Smooth muscle cell (in vitro differentiated cells): ENCODE results near the gene SPEN. TPM values are rescaled to one million over a fixed set of nuclear protein-coding genes. Genes with fewer than 3 reads are reported as not detected.
"Not testable (repeated sequence)": the region's sequence is repeated elsewhere in the genome, so short reads cannot be mapped to it uniquely, and the experiment has no call there.

Source experiments
- DNase-seq: peaks from one replicate; lab custom pipeline; 2025; ENCODE audit not compliant: unreplicated experiment; lab: John Stamatoyannopoulos, UW
- H2AFZ ChIP-seq: fragments of 200-600 bp; sonication (generic); 2 replicates; pipeline ENCODE4 v1.6.0; 2016; ENCODE audit warnings: antibody characterized with exemption, low read depth, mild to moderate bottlenecking
- H3F3A ChIP-seq: fragments of 200-600 bp; sonication (generic); 2 replicates; pipeline ENCODE4 v1.6.0; 2017; ENCODE audit warnings: antibody characterized with exemption, low read depth
- H3K27ac ChIP-seq: fragments of 200-600 bp; sonication (generic); 2 replicates; pipeline ENCODE4 v1.5.1; 2016; ENCODE audit warnings: low read depth, mild to moderate bottlenecking
- H3K27me3 ChIP-seq: fragments of 200-600 bp; sonication (generic); 2 replicates; pipeline ENCODE4 v1.6.1; 2016; ENCODE audit warnings: low read depth, mild to moderate bottlenecking
- H3K36me3 ChIP-seq: fragments of 200-600 bp; sonication (generic); 2 replicates; pipeline ENCODE4 v1.5.1; 2016; ENCODE audit warnings: low read depth
- H3K4me1 ChIP-seq: fragments of 200-600 bp; sonication (generic); 2 replicates; pipeline ENCODE4 v1.5.1; 2016; ENCODE audit warnings: low read depth
- H3K4me2 ChIP-seq: fragments of 200-600 bp; sonication (generic); 2 replicates; pipeline ENCODE4 v1.6.0; 2016; ENCODE audit warnings: mild to moderate bottlenecking
- H3K4me3 ChIP-seq: fragments of 200-600 bp; sonication (generic); 2 replicates; pipeline ENCODE4 v1.5.1; 2016; ENCODE audit warnings: mild to moderate bottlenecking
- H3K79me2 ChIP-seq: fragments of 200-600 bp; sonication (generic); 2 replicates; pipeline ENCODE4 v1.6.0; 2016; ENCODE audit warnings: low read depth, mild to moderate bottlenecking
- H3K9ac ChIP-seq: fragments of 200-600 bp; sonication (generic); 2 replicates; pipeline ENCODE4 v1.6.0; 2016; ENCODE audit warnings: low read depth
- H3K9me3 ChIP-seq: fragments of 200-600 bp; sonication (generic); replicated peaks from 2 replicates; pipeline ENCODE4 v1.5.1; 2016; ENCODE audit warnings: low read depth
- H4K20me1 ChIP-seq: fragments of 200-600 bp; sonication (generic); 2 replicates; pipeline ENCODE4 v1.6.0; 2016; ENCODE audit warnings: low read depth
- WGBS: methylation state at CpG from one replicate; pipeline ENCODE4 v1.1.7; 2016; ENCODE audit warnings: low lambda C conversion rate; 5-methylcytosine and 5-hydroxymethylcytosine counted together
- polyA plus RNA-seq: library from polyadenylated mRNA; unstranded; fragments of >200 nt; fragmentation: Nextera tagmentation; extraction: Ambion mirVana; gene quantifications from 2 replicates; pipeline ENCODE4 v1.2.1, GENCODE V29; 2016
- total RNA-seq: library from RNA; depleted of rRNA; stranded (reverse); fragments of >200 nt; gene quantifications from 2 replicates; pipeline ENCODE4 v1.2.3, GENCODE V29; 2014
- TF ChIP-seq, protein P1 (sequence below): fragments of 200-600 bp; sonication (generic); IDR thresholded peaks from 2 replicates; pipeline ENCODE4 v1.5.1; 2017; ENCODE audit warnings: borderline replicate concordance, mild to moderate bottlenecking, antibody characterized with exemption; ENCODE audit not compliant: insufficient read depth, poor library complexity, severe bottlenecking

Gene SPEN
- total and polyA plus RNA-seq, 2 experiments from 2014 or later, result 10.6 to 28.7 TPM

DNA sequence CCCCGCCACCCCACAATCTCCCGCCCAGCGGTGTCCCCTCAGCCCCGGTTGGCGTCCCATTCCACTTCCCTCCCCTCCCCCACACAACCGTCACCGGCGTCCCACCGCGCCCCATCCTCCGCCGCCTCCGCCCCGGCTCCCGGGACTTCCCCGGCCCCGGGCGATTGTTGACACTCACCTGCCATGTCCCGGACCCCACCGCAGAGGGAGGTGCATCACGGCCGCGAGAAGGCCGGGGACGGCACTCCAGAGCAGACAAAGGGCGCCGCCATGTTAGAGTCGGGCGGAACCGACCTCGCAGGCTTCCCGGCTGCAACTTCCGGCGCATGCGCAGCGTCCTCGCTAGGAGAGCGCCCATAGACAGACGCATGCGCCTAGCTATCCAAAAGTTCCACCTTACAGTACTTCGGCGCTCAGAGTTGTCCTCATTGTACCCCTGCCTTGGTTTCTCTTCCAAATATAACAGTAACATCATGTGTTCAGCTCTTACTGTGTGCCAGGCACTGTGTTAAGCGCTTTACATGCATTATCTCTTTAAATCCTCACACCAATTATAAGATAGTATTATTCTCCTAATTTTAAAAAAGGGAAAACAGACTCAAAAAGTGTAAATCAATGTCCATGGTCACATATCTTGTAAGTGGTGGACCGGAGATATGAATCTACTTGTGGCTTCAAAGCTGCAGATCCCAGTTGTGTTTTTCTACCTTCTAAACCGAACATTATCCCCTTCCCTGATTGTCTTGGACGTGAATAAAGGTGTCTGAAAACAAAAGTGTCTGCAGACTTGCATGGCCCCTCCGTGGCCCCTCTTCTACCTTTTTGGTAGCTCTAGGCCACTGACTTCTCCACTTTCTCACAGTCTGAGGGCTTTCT, 128.5 kb downstream of the SPEN start, which contains the start of gene ZBTB17:
TSS of gene ZBTB17 (minus strand) at position 297 of the 876 bp plus-strand sequence. CDS start 27,606 bp downstream, outside the sequence.
- no peaks in the 10 kb centered on the region for H3K36me3 ChIP-seq
- H4K20me1 ChIP-seq, result peaks cover 24% of the 10 kb centered on the region
- peak within 1 kb of the TSS; percentile 96 for H3K9ac ChIP-seq
- H3K4me2 ChIP-seq, result peak within 1 kb of the TSS; percentile 93
- 13% methylated on average over 30 of the region's 47 CpGs for WGBS
- no peaks in the 10 kb centered on the region for H3K9me3 ChIP-seq
- peaks cover 9% of the 10 kb centered on the region for H3K4me1 ChIP-seq
- peak within 1 kb of the TSS; percentile 98 for H2AFZ ChIP-seq
- peak; percentile 76 for DNase-seq
- no peaks in the 10 kb centered on the region for H3F3A ChIP-seq
- H3K27me3 ChIP-seq, result no peaks in the 10 kb centered on the region
- TF ChIP-seq, protein P1, sequence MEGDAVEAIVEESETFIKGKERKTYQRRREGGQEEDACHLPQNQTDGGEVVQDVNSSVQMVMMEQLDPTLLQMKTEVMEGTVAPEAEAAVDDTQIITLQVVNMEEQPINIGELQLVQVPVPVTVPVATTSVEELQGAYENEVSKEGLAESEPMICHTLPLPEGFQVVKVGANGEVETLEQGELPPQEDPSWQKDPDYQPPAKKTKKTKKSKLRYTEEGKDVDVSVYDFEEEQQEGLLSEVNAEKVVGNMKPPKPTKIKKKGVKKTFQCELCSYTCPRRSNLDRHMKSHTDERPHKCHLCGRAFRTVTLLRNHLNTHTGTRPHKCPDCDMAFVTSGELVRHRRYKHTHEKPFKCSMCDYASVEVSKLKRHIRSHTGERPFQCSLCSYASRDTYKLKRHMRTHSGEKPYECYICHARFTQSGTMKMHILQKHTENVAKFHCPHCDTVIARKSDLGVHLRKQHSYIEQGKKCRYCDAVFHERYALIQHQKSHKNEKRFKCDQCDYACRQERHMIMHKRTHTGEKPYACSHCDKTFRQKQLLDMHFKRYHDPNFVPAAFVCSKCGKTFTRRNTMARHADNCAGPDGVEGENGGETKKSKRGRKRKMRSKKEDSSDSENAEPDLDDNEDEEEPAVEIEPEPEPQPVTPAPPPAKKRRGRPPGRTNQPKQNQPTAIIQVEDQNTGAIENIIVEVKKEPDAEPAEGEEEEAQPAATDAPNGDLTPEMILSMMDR, result no peak
- peak within 1 kb of the TSS; percentile 86 for H3K27ac ChIP-seq
- peaks cover 31% of the 10 kb centered on the region for H3K79me2 ChIP-seq
- peak within 1 kb of the TSS; percentile 95 for H3K4me3 ChIP-seq

DNA sequence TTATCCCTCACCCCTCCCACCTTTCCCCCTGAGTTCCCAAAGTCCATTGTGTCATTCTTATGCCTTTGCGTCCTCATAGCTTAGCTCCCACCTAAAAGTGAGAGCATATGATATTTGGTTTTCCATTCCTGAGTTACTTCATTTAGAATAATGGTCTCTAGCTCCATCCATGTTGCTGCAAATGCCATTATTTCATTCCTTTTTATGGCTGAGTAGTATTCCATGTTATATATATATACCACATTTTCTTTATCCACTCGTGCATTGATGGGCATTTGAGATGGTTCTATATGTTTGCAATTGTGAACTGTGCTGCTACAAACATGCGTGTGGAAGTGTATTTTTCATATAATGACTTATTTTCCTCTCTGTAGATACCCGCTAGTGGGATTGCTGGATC, 130.4 kb downstream of the SPEN start:
- not testable (repeated sequence) for H3K27me3 ChIP-seq, H3K36me3 ChIP-seq, H3K4me2 ChIP-seq, H3K27ac ChIP-seq, H3K9me3 ChIP-seq, DNase-seq, H3K4me3 ChIP-seq, H2AFZ ChIP-seq, H3K9ac ChIP-seq, H3K4me1 ChIP-seq, H3F3A ChIP-seq
- Histone ChIP-seq H3K79me2 (peaks cover 20% of the 10 kb centered on the region), H4K20me1 (peaks cover 20% of the 10 kb centered on the region)
- WGBS, result 94% methylated on average over 4 of the region's 4 CpGs

DNA sequence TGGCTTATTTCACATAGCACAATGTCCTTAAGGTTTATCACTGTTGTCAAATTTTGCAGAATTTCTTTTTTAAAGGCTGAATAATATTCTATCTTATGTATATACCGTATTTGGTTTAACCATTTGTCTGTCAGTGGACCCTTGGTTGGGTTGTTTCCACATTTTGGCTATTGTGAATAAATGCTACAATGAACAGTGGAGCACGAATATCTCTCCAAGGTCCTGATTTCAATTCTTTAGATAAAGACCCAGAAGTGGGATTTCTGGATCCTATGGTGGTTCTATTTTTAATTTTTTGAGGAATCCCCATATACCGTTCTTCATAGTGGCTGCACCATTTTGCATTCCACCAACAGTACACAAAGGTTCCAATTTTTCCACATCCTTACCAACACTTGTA, 134.2 kb downstream of the SPEN start:
- 91% methylated on average over 3 of the region's 3 CpGs for WGBS
- Histone ChIP-seq H3K9ac (no peak overlapping the region), H2AFZ (no peak overlapping the region), H4K20me1 (no peaks in the 10 kb centered on the region), H3K27me3 (no peaks in the 10 kb centered on the region), H3F3A (no peaks in the 10 kb centered on the region), H3K4me2 (no peak overlapping the region), H3K9me3 (no peaks in the 10 kb centered on the region), H3K36me3 (no peaks in the 10 kb centered on the region), H3K4me1 (no peaks in the 10 kb centered on the region), H3K4me3 (no peak overlapping the region), H3K79me2 (no peaks in the 10 kb centered on the region), H3K27ac (no peak overlapping the region)
- DNase-seq, result no peak
- TF ChIP-seq, protein P1, result no peak

DNA sequence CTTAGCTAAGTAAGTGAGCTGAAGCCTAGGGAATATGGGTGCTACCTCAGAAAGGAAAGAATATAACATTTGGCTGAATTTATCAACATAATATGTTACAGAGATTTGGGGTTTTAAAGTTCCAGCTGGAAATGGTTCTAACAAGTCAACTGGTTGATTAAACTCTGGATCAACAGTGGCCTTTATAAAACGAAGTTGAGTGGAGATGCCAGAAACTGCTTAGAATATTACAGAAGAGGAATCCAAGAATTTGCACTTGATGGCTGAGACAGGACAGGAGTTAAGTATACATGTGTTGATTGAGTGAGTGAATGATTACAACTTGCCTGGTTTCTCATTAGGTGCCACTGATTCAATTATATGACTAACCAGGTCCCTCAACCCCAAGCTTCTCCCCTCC, 135.8 kb downstream of the SPEN start:
- Histone ChIP-seq H2AFZ (no peak overlapping the region), H3K4me2 (no peak overlapping the region)

More for the DNA sequence above, 135.8 kb downstream of the SPEN start:
- no peaks in the 10 kb centered on the region for H3K27me3 ChIP-seq
- no peak overlapping the region for H3K9ac ChIP-seq
- no peak overlapping the region for H3K4me3 ChIP-seq
- no peak overlapping the region for H3K27ac ChIP-seq
- no peaks in the 10 kb centered on the region for H3K4me1 ChIP-seq
- H4K20me1 ChIP-seq, result no peaks in the 10 kb centered on the region
- no peaks in the 10 kb centered on the region for H3F3A ChIP-seq
- no peaks in the 10 kb centered on the region for H3K9me3 ChIP-seq
- no peaks in the 10 kb centered on the region for H3K36me3 ChIP-seq
- no peak for DNase-seq
- WGBS, result 58% methylated on average over 1 of the region's 1 CpG
- no peaks in the 10 kb centered on the region for H3K79me2 ChIP-seq
- TF ChIP-seq, protein P1, result no peak
